Amygdala (tissue), 56 donors: ENCODE measurements around the gene KAZN.

ENCODE experiments used
- DNase-seq, 56 donors: peaks; one replicate each; lab custom pipeline; 2025; lab: John Stamatoyannopoulos, UW

The KAZN gene

GRCh38 chr1:14895727-14896126, 297.2 kb downstream of the KAZN start:
- no peak for DNase-seq

- DNase-seq, result no peak
Observed at GRCh38 chr1:14896381-14897079, 298.0 kb downstream of the KAZN start.

- no peak for DNase-seq
Observed at GRCh38 chr1:14897080-14897449, 298.6 kb downstream of the KAZN start.

GRCh38 chr1:14897547-14897946, 299.1 kb downstream of the KAZN start:
- DNase-seq, result no peak

GRCh38 chr1:14897997-14898645, 299.6 kb downstream of the KAZN start:
- no peak for DNase-seq

- no peak for DNase-seq
Observed at GRCh38 chr1:14899686-14900085, 301.2 kb downstream of the KAZN start.

GRCh38 chr1:14901371-14901954, 303.0 kb downstream of the KAZN start:
- DNase-seq, result no peak

GRCh38 chr1:14903922-14904321, 305.4 kb downstream of the KAZN start:
- DNase-seq, result no peak

GRCh38 chr1:14906665-14907064, 308.2 kb downstream of the KAZN start:
- no peak for DNase-seq

- no peak for DNase-seq
Observed at GRCh38 chr1:14907416-14907815, 308.9 kb downstream of the KAZN start.

- DNase-seq, result no peak
Observed at GRCh38 chr1:14909273-14909672, 310.8 kb downstream of the KAZN start.

GRCh38 chr1:14909920-14910460, 311.5 kb downstream of the KAZN start:
- DNase-seq, result no peak

GRCh38 chr1:14910984-14911721, 312.7 kb downstream of the KAZN start:
- DNase-seq, result no peak

- peak in 2 of 56 donors; percentile 9 to 48 for DNase-seq
Observed at GRCh38 chr1:14912839-14913481, 314.5 kb downstream of the KAZN start.

GRCh38 chr1:14913482-14914177, 315.1 kb downstream of the KAZN start:
- no peak for DNase-seq

GRCh38 chr1:14914351-14914988, 316.0 kb downstream of the KAZN start:
- DNase-seq, result no peak

GRCh38 chr1:14915356-14916054, 317.0 kb downstream of the KAZN start:
- peak in 22 of 56 donors; percentile 6 to 69 (median 22) for DNase-seq

GRCh38 chr1:14919289-14919688, 320.8 kb downstream of the KAZN start:
- no peak for DNase-seq

- DNase-seq, result no peak
Observed at GRCh38 chr1:14919751-14920150, 321.3 kb downstream of the KAZN start.
